Neural cell (in vitro differentiated cells): Measurements from ENCODE around the gene ANAPC2. TPM values are rescaled to one million over a fixed set of nuclear protein-coding genes. Genes with fewer than 3 reads are reported as not detected.

Experiments
- H2AFZ ChIP-seq: fragments of 200-600, 300-800 bp; sonication (generic), shearing (Covaris generic); 2 replicates; pipeline ENCODE4 v1.6.0; 2014; ENCODE audit warnings: low read depth, mild to moderate bottlenecking, antibody characterized with exemption, low read length, moderate library complexity
- H3F3A ChIP-seq: fragments of 200-600 bp; shearing (Covaris generic); 2 replicates; pipeline ENCODE4 v1.6.1; 2016; ENCODE audit warnings: mild to moderate bottlenecking, moderate library complexity, mixed read lengths, antibody characterized with exemption, low read length; ENCODE audit not compliant: insufficient read depth, poor library complexity, severe bottlenecking
- H3K27ac ChIP-seq: fragments of 200-600, 300-800 bp; sonication (generic), shearing (Covaris generic); 2 replicates; pipeline ENCODE4 v1.5.1; 2014; ENCODE audit warnings: mild to moderate bottlenecking, low read length, moderate library complexity
- H3K27me3 ChIP-seq: fragments of 300-800, 200-600 bp; sonication (generic), shearing (Covaris generic); 2 replicates; pipeline ENCODE4 v1.6.0; 2014; ENCODE audit warnings: mild to moderate bottlenecking, low read depth, low read length, moderate library complexity; ENCODE audit not compliant: insufficient read depth
- H3K36me3 ChIP-seq: fragments of 300-800, 200-600 bp; sonication (generic), shearing (Covaris generic); 2 replicates; pipeline ENCODE4 v1.5.1; 2014; ENCODE audit warnings: mild to moderate bottlenecking, antibody characterized with exemption, low read length, moderate library complexity; ENCODE audit not compliant: insufficient read depth
- H3K4me2 ChIP-seq: fragments of 300-800, 200-600 bp; sonication (generic), shearing (Covaris generic); 2 replicates; pipeline ENCODE4 v1.6.0; 2014; ENCODE audit warnings: mild to moderate bottlenecking, low read length
- H3K4me3 ChIP-seq: fragments of 300-800, 200-600 bp; sonication (generic), shearing (Covaris generic); 2 replicates; pipeline ENCODE4 v1.5.1; 2014; ENCODE audit warnings: mild to moderate bottlenecking, low read length, moderate library complexity
- H3K79me2 ChIP-seq: fragments of 200-600 bp; shearing (Covaris generic); replicated peaks from 2 replicates; pipeline ENCODE4 v1.6.0; 2014; ENCODE audit warnings: mild to moderate bottlenecking, low read length, moderate library complexity; ENCODE audit not compliant: insufficient read depth
- H3K9ac ChIP-seq: fragments of 300-800, 200-600 bp; sonication (generic), shearing (Covaris generic); 2 replicates; pipeline ENCODE4 v1.6.1; 2016; ENCODE audit warnings: mild to moderate bottlenecking, low read length, mixed read lengths
- H3K9me2 ChIP-seq: fragments of 200-600 bp; shearing (Covaris generic); 2 replicates; pipeline ENCODE4 v1.6.1; 2016; ENCODE audit warnings: mild to moderate bottlenecking, low read length, mixed read lengths; ENCODE audit not compliant: insufficient read depth
- H3K9me3 ChIP-seq: fragments of 200-600, 300-800 bp; sonication (generic), shearing (Covaris generic); 2 replicates; pipeline ENCODE4 v1.6.1; 2016; ENCODE audit warnings: mild to moderate bottlenecking, mixed run types, low read length, moderate library complexity, mixed read lengths
- H4K20me1 ChIP-seq: fragments of 200-600 bp; shearing (Covaris generic); 2 replicates; pipeline ENCODE4 v1.6.1; 2016; ENCODE audit warnings: mild to moderate bottlenecking, mixed run types; ENCODE audit not compliant: insufficient read depth
- EP300 ChIP-seq: fragments of 450-650 bp; conservative IDR thresholded peaks from 2 replicates; pipeline ENCODE4 v1.6.1; 2014; ENCODE audit warnings: antibody characterized with exemption, mild to moderate bottlenecking, moderate library complexity; ENCODE audit not compliant: poor library complexity, severe bottlenecking
- EZH2 ChIP-seq: fragments of 200-600, 300-800 bp; shearing (Covaris generic), sonication (generic); IDR thresholded peaks from 2 replicates; pipeline ENCODE4 v1.6.1; 2014; ENCODE audit warnings: antibody characterized with exemption, low read length, borderline replicate concordance, mild to moderate bottlenecking; ENCODE audit not compliant: insufficient read depth, poor library complexity, severe bottlenecking
- MXI1 ChIP-seq: fragments of 450-650 bp; conservative IDR thresholded peaks from 2 replicates; pipeline ENCODE4 v1.6.1; 2014; ENCODE audit warnings: antibody characterized with exemption, mild to moderate bottlenecking; ENCODE audit not compliant: poor library complexity, severe bottlenecking
- POLR2AphosphoS5 ChIP-seq: IDR thresholded peaks from 2 replicates; pipeline ENCODE4 v1.6.1; 2012
- RAD21 ChIP-seq: fragments of 450-650 bp; conservative IDR thresholded peaks from 2 replicates; pipeline ENCODE4 v1.6.1; 2014; ENCODE audit warnings: antibody characterized with exemption, mild to moderate bottlenecking, moderate library complexity
- SMC3 ChIP-seq: fragments of 450-650 bp; conservative IDR thresholded peaks from 2 replicates; pipeline ENCODE4 v1.6.1; 2014; ENCODE audit warnings: antibody characterized with exemption, mild to moderate bottlenecking, moderate library complexity; ENCODE audit not compliant: poor library complexity
- TAF1 ChIP-seq: IDR thresholded peaks from 2 replicates; pipeline ENCODE4 v1.6.1; 2012; ENCODE audit warnings: low read depth
- polyA plus RNA-seq: library from polyadenylated mRNA; depleted of rRNA; stranded (reverse); fragments of >200 nt; gene quantifications from 2 replicates; pipeline ENCODE4 v1.2.3, GENCODE V29; 2014
- TF ChIP-seq, protein P1 (sequence below): IDR thresholded peaks from 2 replicates; pipeline ENCODE4 v1.6.1; 2012; ENCODE audit warnings: borderline replicate concordance
- TF ChIP-seq, protein P2 (sequence below): fragments of 450-650 bp; IDR thresholded peaks from 2 replicates; pipeline ENCODE4 v1.5.1; 2014; ENCODE audit warnings: antibody characterized with exemption, mild to moderate bottlenecking, moderate library complexity; ENCODE audit not compliant: poor library complexity, severe bottlenecking

Gene ANAPC2
- polyA plus RNA-seq, 1 donor from 2014 or later: 38.1 TPM

- no peaks in the 10 kb centered on the region for H3K36me3 ChIP-seq
These were observed 23.0 kb downstream of the ANAPC2 start for GRCh38 chr9:137165250-137165836.

GRCh38 chr9:137164370-137165249 is 23.8 kb downstream of the ANAPC2 start:
- no peak for TF ChIP-seq MXI1
- TF ChIP-seq EZH2: no peak
- TF ChIP-seq EP300: no peak
- no peak for TF ChIP-seq POLR2AphosphoS5
- TF ChIP-seq, protein P1, sequence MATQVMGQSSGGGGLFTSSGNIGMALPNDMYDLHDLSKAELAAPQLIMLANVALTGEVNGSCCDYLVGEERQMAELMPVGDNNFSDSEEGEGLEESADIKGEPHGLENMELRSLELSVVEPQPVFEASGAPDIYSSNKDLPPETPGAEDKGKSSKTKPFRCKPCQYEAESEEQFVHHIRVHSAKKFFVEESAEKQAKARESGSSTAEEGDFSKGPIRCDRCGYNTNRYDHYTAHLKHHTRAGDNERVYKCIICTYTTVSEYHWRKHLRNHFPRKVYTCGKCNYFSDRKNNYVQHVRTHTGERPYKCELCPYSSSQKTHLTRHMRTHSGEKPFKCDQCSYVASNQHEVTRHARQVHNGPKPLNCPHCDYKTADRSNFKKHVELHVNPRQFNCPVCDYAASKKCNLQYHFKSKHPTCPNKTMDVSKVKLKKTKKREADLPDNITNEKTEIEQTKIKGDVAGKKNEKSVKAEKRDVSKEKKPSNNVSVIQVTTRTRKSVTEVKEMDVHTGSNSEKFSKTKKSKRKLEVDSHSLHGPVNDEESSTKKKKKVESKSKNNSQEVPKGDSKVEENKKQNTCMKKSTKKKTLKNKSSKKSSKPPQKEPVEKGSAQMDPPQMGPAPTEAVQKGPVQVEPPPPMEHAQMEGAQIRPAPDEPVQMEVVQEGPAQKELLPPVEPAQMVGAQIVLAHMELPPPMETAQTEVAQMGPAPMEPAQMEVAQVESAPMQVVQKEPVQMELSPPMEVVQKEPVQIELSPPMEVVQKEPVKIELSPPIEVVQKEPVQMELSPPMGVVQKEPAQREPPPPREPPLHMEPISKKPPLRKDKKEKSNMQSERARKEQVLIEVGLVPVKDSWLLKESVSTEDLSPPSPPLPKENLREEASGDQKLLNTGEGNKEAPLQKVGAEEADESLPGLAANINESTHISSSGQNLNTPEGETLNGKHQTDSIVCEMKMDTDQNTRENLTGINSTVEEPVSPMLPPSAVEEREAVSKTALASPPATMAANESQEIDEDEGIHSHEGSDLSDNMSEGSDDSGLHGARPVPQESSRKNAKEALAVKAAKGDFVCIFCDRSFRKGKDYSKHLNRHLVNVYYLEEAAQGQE: no peak
- no peak for TF ChIP-seq SMC3
- TF ChIP-seq RAD21: no peak
- H3F3A ChIP-seq: no peaks in the 10 kb centered on the region
- no peaks in the 10 kb centered on the region for H4K20me1 ChIP-seq
- H3K9ac ChIP-seq: no peak overlapping the region
- peaks cover 71% of the 10 kb centered on the region for H3K27me3 ChIP-seq
- no peaks in the 10 kb centered on the region for H3K79me2 ChIP-seq
- H3K9me3 ChIP-seq: no peaks in the 10 kb centered on the region
- H3K36me3 ChIP-seq: no peaks in the 10 kb centered on the region
- no peaks in the 10 kb centered on the region for H3K9me2 ChIP-seq
- H3K27ac ChIP-seq: no peak overlapping the region
- H3K4me2 ChIP-seq: no peak overlapping the region
- H2AFZ ChIP-seq: no peak overlapping the region
- H3K4me3 ChIP-seq: no peak overlapping the region

More at GRCh38 chr9:137165250-137165836, 23.0 kb downstream of the ANAPC2 start:
- Histone ChIP-seq H3K9ac (no peak overlapping the region), H4K20me1 (no peaks in the 10 kb centered on the region), H3K79me2 (no peaks in the 10 kb centered on the region), H3K9me2 (no peaks in the 10 kb centered on the region), H3K4me2 (no peak overlapping the region), H2AFZ (no peak overlapping the region), H3K4me3 (no peak overlapping the region), H3K9me3 (no peaks in the 10 kb centered on the region), H3K27me3 (peaks cover 72% of the 10 kb centered on the region), H3K27ac (no peak overlapping the region), H3F3A (no peaks in the 10 kb centered on the region)
- TF ChIP-seq, protein P2, sequence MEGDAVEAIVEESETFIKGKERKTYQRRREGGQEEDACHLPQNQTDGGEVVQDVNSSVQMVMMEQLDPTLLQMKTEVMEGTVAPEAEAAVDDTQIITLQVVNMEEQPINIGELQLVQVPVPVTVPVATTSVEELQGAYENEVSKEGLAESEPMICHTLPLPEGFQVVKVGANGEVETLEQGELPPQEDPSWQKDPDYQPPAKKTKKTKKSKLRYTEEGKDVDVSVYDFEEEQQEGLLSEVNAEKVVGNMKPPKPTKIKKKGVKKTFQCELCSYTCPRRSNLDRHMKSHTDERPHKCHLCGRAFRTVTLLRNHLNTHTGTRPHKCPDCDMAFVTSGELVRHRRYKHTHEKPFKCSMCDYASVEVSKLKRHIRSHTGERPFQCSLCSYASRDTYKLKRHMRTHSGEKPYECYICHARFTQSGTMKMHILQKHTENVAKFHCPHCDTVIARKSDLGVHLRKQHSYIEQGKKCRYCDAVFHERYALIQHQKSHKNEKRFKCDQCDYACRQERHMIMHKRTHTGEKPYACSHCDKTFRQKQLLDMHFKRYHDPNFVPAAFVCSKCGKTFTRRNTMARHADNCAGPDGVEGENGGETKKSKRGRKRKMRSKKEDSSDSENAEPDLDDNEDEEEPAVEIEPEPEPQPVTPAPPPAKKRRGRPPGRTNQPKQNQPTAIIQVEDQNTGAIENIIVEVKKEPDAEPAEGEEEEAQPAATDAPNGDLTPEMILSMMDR: no peak
- no peak for TF ChIP-seq RAD21
- TF ChIP-seq SMC3: no peak
- no peak for TF ChIP-seq EZH2
- no peak for TF ChIP-seq POLR2AphosphoS5
- TF ChIP-seq TAF1: no peak
- TF ChIP-seq MXI1: no peak
- TF ChIP-seq, protein P1: no peak
- no peak for TF ChIP-seq EP300
